OCI-M2 (cell line): ENCODE data around the gene KCNQ2.

Experiments
- DNase-seq: peaks from one replicate; lab custom pipeline; 2025; ENCODE audit not compliant: unreplicated experiment; lab: John Stamatoyannopoulos, UW

The KCNQ2 gene

DNA sequence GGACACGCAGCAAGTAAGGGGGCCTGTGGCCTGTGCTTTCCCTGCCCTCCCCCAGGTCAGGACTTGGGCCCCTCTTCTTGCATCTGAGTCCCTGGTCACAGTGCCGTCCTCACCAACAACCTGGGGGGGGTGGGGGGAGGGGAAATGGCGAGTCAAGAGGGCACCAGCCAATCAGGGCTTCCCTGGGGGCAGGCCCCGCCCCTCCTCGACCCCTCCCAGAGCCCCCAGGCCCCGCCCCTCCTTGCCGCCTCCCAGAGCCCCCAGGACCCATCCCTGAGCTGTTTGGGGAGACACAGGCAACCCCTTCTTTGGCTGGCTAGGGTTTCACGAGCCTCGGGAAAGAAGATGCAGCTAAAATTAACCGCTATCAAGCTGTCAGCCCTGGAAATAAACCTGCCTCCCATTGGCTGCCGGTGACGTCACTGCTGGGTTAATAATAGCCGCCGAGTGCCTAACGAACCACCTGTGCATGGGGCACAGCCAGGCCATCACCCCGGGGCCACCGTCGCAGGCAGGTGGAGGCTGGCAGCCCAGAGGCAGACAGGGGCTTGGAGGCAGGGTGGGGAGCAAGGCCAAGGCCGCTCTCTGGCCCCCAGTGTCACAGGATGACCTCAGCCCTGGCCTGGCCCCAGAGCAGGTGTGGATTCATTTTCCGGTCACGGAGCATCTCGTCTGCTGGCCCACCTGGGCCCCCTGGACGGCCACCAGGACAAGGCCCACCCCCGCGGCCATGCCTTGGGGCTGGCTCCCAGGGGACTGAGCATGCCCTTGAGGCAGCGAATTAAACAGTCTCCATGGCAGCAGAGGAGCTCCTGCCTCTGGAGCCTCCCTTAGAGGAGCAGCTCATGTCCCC lies 29.6 kb upstream of the KCNQ2 start:
- DNase-seq: no peak

- no peak for DNase-seq
Observed at GRCh38 chr20:63500902-63501817, 28.7 kb upstream of the KCNQ2 start.

- DNase-seq: no peak
Observed at GRCh38 chr20:63500151-63500901, 27.9 kb upstream of the KCNQ2 start.

DNA sequence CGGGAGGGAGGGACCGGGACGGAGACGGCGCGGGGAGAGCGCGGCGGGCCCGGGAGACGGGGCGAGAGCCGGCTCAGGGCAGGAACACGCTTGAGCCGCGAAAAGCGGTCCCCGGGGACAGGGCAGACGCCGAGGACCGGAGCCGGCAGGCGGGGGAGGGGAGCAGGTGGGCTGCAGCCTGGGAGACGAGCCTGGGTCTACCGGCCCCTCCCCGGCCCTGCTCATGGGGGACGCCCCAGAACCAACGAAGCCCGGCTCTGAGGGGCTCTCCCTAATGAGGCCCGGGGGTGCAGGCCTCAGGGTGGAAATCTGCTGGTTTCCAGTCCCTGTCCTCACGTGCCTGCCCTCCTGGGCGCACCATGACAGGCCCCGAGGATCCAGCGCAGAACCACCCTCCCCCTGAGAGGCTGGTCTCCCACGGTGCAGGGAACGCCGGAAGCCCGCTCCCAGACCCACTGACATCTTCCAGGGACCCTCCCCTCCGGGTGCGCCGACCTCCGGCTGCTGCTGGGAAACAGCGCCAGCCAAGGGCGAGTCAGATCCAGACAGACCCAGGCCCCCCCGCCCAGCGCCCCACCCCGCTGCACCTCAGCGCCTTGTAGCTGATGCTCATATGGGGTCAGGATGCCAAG lies 27.0 kb upstream of the KCNQ2 start:
- no peak for DNase-seq

- DNase-seq: no peak
Observed at GRCh38 chr20:63498960-63499337, 26.5 kb upstream of the KCNQ2 start, which contains the start of gene EEF1A2. Gene EEF1A2, minus strand, starts transcription at chr20:63499083. Its CDS starts 1,320 bp downstream, at chr20:63497763.

DNA sequence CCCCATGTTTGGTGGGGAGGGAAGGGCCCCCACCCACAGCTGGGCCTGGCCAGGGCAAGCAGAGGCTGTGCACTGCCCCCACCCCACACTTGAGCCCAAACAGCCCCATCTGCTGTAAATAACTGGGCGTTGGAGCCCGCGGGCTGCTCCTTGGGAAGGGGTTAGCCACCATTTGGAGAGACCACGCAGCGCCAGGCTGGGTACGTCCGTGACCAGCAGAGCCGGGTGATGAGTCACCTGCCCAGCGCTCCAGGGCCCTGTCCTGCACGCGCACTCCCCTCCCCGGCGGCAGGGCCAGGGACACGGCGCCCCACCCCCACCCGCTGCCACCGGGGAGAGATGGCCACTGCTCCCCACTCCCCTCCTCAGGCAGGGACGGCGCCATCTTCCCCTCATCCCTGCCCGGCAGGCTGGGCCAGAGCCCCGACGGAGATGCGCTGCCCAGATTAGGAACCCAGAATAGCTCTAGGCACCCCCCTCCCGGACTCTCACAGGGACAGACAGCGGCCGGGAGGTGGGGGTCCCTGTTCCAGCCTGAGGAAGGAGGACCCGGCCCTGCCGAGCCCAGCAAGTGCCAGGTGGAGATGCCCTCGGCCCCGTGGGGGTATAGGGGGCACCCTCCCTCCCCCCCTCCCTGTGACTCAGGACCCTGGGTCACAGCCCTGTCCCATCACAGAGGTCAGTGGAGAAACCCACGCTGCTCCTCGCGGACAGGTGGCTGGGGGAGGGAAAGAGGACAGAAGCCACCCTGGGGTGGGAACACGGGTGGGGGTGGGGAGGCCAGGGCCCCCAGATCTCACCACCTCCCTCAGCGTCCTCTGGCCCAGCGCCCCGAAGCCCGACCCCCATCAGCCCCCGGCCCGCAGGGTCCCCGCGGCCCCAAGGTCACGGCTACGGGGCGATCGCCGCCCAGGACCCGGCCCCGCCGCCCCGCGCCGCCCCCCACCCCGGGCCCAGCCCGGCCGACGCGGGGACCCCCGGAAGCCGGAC lies 25.8 kb upstream of the KCNQ2 start:
- no peak for DNase-seq

GRCh38 chr20:63497138-63497945 lies 24.9 kb upstream of the KCNQ2 start:
- DNase-seq: no peak

GRCh38 chr20:63496596-63497120 lies 24.2 kb upstream of the KCNQ2 start:
- no peak for DNase-seq

DNA sequence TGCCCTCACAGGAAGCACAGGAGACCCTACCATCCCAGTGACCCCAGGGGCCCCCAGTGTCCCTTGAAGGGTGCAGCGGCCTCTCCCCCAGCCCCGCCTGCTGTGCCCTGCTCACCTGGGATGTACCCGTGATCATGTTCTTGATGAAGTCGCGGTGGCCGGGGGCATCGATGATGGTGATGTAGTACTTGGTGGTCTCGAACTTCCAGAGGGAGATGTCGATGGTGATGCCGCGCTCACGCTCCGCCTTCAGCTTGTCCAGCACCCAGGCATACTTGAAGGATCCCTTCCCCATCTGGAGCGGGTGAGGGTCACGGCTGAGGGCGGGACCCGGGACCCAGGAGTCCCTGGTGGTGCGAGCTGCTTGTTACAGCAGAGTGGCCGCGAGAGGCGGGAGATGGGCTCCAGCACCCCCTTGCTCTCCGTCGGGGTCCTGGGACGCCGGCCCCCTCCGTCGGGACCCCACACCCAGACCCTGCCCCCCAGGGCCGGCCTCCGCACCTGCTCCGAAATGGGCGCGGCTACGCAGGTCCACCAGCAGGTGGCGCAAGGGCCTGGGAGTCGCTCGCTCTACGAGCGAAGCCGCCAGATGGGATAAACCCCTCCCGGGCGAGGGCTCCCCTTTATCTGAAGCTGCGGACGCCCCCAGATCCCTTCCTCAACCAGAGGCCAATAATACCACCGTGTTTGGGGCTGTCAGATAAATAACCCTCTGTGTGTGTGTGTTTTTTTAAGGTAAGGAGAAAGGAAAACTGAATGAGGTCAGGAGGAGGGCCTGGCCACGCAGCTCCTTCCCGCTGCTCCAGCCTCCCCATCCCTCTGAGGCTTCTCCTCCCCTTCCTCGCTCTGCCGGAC lies 23.5 kb upstream of the KCNQ2 start:
- no peak for DNase-seq

GRCh38 chr20:63495167-63495720 lies 22.8 kb upstream of the KCNQ2 start:
- no peak for DNase-seq

DNA sequence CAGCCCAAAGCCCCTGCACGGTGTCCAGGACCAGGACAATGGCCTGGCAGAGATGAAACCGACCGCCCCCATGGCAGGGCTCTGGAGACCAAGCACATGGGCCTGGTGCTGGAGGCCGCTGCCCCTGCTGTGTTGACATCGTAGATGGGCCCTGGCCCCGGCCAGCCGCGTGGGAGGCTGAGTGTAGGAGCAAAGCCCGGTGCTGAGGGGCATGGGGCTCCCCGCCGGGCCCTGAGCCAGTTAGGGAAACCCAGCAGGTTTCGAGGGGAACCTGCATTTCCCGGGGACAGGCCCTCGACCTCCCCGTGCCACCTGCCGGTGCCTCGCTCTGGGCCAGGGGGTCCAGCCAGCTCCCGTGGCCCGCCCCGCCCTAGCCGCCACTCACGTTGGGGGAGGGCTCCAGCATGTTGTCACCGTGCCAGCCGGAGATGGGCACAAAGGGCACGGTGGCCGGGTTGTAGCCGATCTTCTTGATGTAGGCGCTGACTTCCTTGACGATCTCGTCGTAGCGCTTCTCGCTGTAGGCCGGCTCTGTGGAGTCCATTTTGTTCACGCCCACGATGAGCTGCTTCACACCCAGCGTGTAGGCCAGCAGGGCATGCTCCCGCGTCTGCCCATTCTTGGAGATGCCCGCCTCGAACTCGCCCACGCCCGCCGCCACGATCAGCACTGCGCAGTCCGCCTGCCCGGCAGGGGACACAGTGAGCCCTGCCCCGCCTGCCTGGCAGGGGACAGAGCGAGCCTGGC lies 22.1 kb upstream of the KCNQ2 start:
- DNase-seq: no peak

- DNase-seq: no peak
Observed at GRCh38 chr20:63494084-63494419, 21.6 kb upstream of the KCNQ2 start.

DNA sequence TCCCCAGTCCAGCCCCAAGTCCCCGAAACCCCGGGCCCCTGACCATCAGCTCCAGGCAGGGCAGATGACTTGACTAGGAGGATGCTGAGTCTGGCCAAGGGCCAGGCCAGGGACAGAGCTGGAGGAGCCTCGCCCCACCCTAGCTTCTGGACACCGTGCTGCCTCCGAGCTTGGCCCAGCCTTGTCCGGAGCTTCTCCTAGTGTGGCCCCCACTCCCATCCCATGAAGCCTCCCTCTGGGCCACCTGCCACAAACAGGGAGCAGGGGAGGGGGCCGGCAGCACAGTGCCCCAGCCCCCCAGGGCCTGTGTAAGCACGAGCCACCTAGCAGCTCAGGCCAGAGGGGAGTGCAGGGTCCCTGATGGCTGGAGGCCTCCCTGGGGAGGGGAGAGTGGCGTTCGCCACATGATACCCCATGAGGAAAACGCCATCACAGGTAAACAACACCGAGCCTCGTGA lies 21.1 kb upstream of the KCNQ2 start:
- DNase-seq: no peak

DNA sequence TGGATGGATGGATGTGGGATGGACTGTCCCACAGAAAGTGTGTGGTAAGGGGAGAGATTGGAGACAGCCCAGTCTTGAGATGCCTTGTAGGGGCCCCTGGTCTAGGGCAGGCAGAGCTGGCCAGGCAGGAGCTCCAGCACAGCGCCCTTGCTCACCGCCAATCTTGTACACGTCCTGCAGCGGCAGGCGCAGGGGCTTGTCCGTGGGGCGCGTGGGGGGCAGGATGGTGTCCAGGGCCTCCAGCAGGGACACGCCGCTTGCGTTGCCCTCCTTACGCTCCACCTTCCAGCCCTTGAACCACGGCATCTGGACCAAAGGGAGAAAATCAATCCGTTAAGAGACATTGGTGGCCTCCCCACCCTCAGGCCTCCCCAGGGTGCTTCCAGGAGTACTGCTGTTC lies 20.5 kb upstream of the KCNQ2 start:
- no peak for DNase-seq

DNA sequence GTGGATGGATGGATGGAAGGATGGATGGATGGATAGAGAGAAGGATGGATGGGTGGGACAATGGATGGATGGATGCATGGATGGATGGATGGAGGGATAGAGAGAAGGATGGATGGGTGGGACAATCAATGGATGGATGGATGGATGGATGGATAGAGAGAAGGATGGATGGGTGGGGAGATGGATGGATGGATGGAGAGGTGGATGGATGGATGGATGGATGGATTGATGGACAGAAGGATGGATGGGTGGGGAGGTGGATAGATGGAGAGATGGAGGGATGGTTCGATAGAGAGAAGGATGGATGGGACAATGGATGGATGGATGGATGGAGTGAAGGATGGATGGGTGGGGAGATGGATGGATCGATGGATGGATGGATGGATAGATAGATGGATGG lies 20.1 kb upstream of the KCNQ2 start:
- DNase-seq: no peak

DNA sequence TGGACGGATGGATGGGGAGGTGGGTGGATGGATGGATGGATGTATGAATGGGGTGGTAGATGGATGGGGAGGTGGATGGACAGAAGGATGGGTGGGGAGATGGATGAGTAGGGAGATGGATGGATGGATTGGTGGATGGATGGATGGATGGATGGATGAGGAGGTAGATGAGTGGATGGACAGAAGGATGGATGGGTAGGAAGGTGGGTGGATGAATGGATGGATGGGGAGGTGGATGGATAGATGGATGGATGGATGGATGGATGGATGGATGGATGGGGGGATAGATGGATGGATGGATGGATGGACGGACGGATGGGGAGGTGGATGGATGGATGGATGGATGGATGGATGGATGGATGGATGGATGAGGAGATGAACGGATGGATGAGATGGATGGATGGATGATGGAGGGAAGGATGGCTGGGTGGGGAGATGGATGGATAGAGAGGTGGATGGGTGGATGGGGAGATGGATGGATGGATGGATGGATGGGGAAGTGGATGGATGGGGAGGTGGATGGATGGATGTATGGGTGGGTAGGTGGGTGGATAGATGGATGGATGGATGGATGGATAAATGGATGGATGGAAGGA lies 19.3 kb upstream of the KCNQ2 start:
- DNase-seq: no peak
